Measurements from ENCODE around the gene ABCG2. TPM values are rescaled to one million over a fixed set of nuclear protein-coding genes. Genes with fewer than 3 reads are reported as not detected.

ABCG2 gene
- total RNA-seq, 1 experiment from 2014 or later = 0.24 TPM

GRCh38 chr4:88146891-88147290, 11.5 kb downstream of the ABCG2 start:
- no peak overlapping the region for H3K27ac Mint-ChIP-seq (ENCODE audit: unreplicated experiment)
- H3K36me3 Mint-ChIP-seq (ENCODE audit: insufficient read depth, unreplicated experiment) = no peaks in the 10 kb centered on the region
- CTCF ChIA-PET = no interaction called here
- no TSS peak for BruUV-seq (replicated peaks)
- no peak for TF ChIP-seq CTCF (IDR thresholded peaks at IDR 0.05; ENCODE audit: unreplicated experiment)
- intact Hi-C loops (cut with micrococcal nuclease; ENCODE audit: unreplicated experiment) = no loop called here
- H3K4me3 Mint-ChIP-seq (ENCODE audit: low read depth, unreplicated experiment) = no peak overlapping the region
- H3K4me1 Mint-ChIP-seq (ENCODE audit: low read depth, unreplicated experiment) = peaks cover 31% of the 10 kb centered on the region
- H3K27me3 Mint-ChIP-seq (ENCODE audit: unreplicated experiment) = peaks cover 12% of the 10 kb centered on the region
- no peak for DNase-seq
- H3K9me3 Mint-ChIP-seq (ENCODE audit: low read depth, unreplicated experiment) = no peaks in the 10 kb centered on the region

- H3K36me3 Mint-ChIP-seq (ENCODE audit: insufficient read depth, unreplicated experiment) = no peaks in the 10 kb centered on the region
- no peaks in the 10 kb centered on the region for H3K9me3 Mint-ChIP-seq (ENCODE audit: low read depth, unreplicated experiment)
- H3K27me3 Mint-ChIP-seq (ENCODE audit: unreplicated experiment) = peaks cover 12% of the 10 kb centered on the region
- H3K4me1 Mint-ChIP-seq (ENCODE audit: low read depth, unreplicated experiment) = peaks cover 31% of the 10 kb centered on the region
- no peak for DNase-seq
- H3K27ac Mint-ChIP-seq (ENCODE audit: unreplicated experiment) = no peak overlapping the region
- no peak for TF ChIP-seq CTCF (IDR thresholded peaks at IDR 0.05; ENCODE audit: unreplicated experiment)
- CTCF ChIA-PET = no interaction called here
- intact Hi-C loops (cut with micrococcal nuclease; ENCODE audit: unreplicated experiment) = no loop called here
- no peak overlapping the region for H3K4me3 Mint-ChIP-seq (ENCODE audit: low read depth, unreplicated experiment)
- BruUV-seq (replicated peaks) = no TSS peak
These were observed 13.6 kb downstream of the ABCG2 start for GRCh38 chr4:88144866-88145300.

- Mint-ChIP-seq H3K36me3 (ENCODE audit: insufficient read depth, unreplicated experiment) (no peaks in the 10 kb centered on the region), H3K4me1 (ENCODE audit: low read depth, unreplicated experiment) (peaks cover 31% of the 10 kb centered on the region), H3K27me3 (ENCODE audit: unreplicated experiment) (peaks cover 12% of the 10 kb centered on the region), H3K4me3 (ENCODE audit: low read depth, unreplicated experiment) (no peak overlapping the region), H3K9me3 (ENCODE audit: low read depth, unreplicated experiment) (no peaks in the 10 kb centered on the region), H3K27ac (ENCODE audit: unreplicated experiment) (no peak overlapping the region)
- no peak for TF ChIP-seq CTCF (IDR thresholded peaks at IDR 0.05; ENCODE audit: unreplicated experiment)
- DNase-seq = no peak
- BruUV-seq (replicated peaks) = no TSS peak
- intact Hi-C loops (cut with micrococcal nuclease; ENCODE audit: unreplicated experiment) = no loop called here
- CTCF ChIA-PET = interaction anchor here (1.0 kb wide), 1 partner anchor 36 kb away, joined by 3 read pairs; no protein-coding TSS in a partner anchor
These were observed 14.4 kb downstream of the ABCG2 start for GRCh38 chr4:88144048-88144447.

- CTCF ChIA-PET = interaction anchor here (1.0 kb wide), 1 partner anchor 36 kb away, joined by 3 read pairs; no protein-coding TSS in a partner anchor
- no peak overlapping the region for H3K27ac Mint-ChIP-seq (ENCODE audit: unreplicated experiment)
- H3K4me3 Mint-ChIP-seq (ENCODE audit: low read depth, unreplicated experiment) = no peak overlapping the region
These were observed 14.9 kb downstream of the ABCG2 start for GRCh38 chr4:88143504-88143903.

More at GRCh38 chr4:88143504-88143903, 14.9 kb downstream of the ABCG2 start:
- TF ChIP-seq CTCF (IDR thresholded peaks at IDR 0.05; ENCODE audit: unreplicated experiment) = no peak
- Mint-ChIP-seq H3K27me3 (ENCODE audit: unreplicated experiment) (peaks cover 11% of the 10 kb centered on the region), H3K4me1 (ENCODE audit: low read depth, unreplicated experiment) (peaks cover 31% of the 10 kb centered on the region), H3K36me3 (ENCODE audit: insufficient read depth, unreplicated experiment) (no peaks in the 10 kb centered on the region), H3K9me3 (ENCODE audit: low read depth, unreplicated experiment) (no peaks in the 10 kb centered on the region)
- peak; percentile 3 for DNase-seq
- BruUV-seq (replicated peaks) = no TSS peak
- intact Hi-C loops (cut with micrococcal nuclease; ENCODE audit: unreplicated experiment) = no loop called here
